GM19372 (cell line): Measurements from ENCODE around the gene KIF18A.
"Not testable (repeated sequence)": the region's sequence is repeated elsewhere in the genome, so short reads cannot be mapped to it uniquely, and the experiment has no call there.

Experiments
- ATAC-seq: cut with Tn5 transposase; IDR thresholded peaks from one replicate; pipeline ENCODE4 v1.9.1; 2021; ENCODE audit warnings: mild to moderate bottlenecking, low read depth, moderate library complexity; ENCODE audit not compliant: unreplicated experiment

KIF18A gene

DNA sequence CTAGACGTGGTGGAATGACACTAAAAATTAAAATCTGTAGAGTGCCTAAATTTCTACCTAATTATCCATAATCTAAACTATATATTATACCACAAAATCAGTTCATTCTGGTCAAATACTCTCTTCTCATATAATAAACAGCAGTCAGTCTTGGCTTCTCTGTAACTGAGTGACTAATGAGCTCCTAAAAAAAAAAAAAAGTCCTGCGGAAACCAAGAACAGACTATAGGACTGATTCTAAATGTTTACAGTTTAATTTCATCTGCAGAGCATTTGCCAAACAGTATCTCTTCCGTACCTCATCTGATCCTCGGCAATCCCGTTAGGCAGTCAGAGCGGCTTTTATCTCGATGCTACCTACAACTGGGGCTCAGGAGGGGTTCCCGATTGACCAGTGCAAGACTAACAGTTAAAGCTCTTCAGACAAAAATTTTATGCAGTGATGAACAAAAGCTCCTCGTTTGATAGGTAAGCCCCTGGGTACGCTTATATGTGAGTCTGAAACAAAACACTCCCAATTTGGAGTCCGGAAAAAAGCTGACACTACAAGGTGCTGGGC is 686 bp downstream of the KIF18A start:
- ATAC-seq: peak; percentile 2

GRCh38 chr11:28106353-28107043 is 1.5 kb downstream of the KIF18A start:
- ATAC-seq: no peak

- no peak for ATAC-seq
These were observed 2.1 kb downstream of the KIF18A start for GRCh38 chr11:28105869-28106268.

- ATAC-seq: no peak
These were observed 3.0 kb downstream of the KIF18A start for GRCh38 chr11:28104984-28105383.

GRCh38 chr11:28104425-28104824 is 3.5 kb downstream of the KIF18A start:
- ATAC-seq: no peak

- not testable (repeated sequence) for ATAC-seq
These were observed 5.7 kb downstream of the KIF18A start for GRCh38 chr11:28102300-28102699.

- no peak for ATAC-seq
These were observed 7.3 kb downstream of the KIF18A start for GRCh38 chr11:28100665-28101064.

- no peak for ATAC-seq
These were observed 8.2 kb downstream of the KIF18A start for GRCh38 chr11:28099715-28100114.

- no peak for ATAC-seq
These were observed 9.7 kb downstream of the KIF18A start for GRCh38 chr11:28098257-28098656.

DNA sequence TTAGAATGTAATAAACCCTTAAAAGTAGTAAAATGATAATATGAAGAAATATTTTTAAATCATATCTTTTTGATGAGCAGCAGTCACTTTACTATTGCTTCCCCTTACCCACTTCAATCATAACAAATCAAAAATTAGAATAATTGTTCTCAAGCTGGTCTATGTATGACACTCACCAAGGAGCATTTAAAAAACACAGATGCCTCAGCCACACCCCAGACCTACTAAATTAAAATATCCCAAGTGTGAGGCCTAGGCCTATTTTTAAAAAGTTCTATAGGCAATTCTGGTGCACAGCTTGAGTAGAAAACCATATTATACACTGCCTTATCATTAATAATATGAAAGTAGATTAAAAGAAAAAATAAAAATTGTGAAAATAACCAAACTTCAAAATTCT is 15.2 kb downstream of the KIF18A start:
- no peak for ATAC-seq

GRCh38 chr11:28090052-28090749 is 17.8 kb downstream of the KIF18A start:
- no peak for ATAC-seq

DNA sequence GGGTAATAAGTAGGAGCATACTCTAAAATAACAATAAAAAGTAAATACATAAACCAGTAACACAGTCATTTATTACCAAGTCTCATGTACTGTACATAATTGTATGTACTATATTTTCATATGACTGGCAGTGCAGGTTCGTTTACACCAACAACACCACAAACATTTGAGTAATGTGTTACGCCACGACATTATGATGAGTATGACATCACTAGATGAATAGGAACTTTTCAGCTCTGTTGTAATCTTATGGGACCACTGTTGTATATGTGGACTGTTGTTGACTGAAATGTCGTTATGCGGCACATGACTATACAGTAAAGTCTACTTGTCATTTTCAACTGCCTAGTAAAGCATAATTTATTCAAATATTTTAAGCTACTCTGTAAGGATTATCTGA is 18.6 kb downstream of the KIF18A start:
- no peak for ATAC-seq

- not testable (repeated sequence) for ATAC-seq
These were observed 20.3 kb downstream of the KIF18A start for GRCh38 chr11:28087693-28088092.

GRCh38 chr11:28087192-28087591 is 20.8 kb downstream of the KIF18A start:
- not testable (repeated sequence) for ATAC-seq

GRCh38 chr11:28086569-28086968 is 21.4 kb downstream of the KIF18A start:
- ATAC-seq: no peak

DNA sequence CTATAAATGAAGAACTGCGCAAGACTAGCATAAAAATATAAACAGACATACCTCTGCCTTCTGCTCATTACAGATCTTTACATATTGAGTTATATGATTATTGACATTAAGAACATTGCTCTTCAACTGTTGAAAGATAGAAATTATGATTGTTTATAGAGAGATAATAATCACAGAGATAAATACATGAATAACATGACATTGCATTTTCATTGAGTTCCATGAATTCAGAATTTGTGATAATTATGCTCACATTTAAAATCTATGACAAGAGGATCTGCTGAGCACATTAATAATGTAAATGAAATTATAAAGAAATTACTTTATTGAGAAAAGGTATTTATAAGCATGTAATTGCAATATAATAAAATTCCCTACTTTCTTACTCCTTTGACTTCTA is 24.8 kb downstream of the KIF18A start:
- ATAC-seq: no peak

DNA sequence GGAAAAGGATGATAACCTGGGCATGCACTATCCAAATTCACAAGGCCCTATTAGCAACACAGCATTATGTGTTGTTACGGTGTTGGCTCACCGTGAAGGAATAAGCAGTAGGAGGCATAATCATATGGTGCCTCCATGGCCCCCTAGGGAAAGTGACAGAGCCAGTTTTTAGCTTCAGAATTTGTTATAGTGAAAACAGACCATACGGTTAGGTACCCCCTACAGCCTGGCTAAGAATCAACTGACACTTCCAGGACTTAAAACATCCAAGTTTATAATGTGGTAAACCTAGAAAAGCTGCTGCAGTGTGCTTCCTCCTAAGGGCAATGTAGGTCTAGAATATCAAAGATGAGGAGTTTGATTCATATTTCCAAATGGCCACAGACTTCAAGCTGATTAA is 30.4 kb downstream of the KIF18A start:
- ATAC-seq: no peak

DNA sequence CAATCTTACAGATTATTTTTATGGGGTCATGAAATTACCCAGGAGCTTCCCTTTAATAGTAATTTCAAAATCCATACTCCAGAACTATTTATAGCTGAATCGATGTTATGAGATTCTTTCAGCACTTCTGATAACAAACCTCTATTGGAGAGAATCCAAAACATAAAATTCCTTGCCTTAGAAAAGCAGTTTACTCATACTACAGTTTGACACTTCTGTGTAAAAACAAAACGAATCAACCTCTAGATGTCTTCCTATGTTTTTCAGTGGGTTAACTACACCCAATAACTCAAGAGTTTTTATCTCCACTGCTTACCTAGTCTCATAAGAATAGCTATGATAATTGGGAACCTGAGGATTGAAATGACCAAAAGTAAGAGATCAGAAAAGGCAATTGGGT is 35.6 kb downstream of the KIF18A start:
- ATAC-seq: no peak

DNA sequence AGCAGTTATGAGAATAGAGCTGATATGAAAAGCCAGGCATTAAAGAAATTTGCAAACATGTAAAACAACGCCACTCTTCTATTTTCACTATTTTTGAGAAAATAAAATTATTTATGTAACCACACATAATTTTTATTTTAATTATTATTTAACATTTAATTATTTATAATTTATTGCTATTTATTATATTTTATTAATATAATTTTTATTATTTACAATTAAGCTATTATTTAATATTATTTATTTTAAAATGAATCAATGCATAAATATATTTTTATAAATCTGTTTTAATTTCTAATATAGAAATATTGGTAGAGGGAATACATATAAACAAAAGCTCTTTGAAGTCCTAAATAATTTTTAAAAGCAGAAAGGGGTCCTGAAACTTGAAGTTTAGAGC is 36.7 kb downstream of the KIF18A start:
- ATAC-seq: no peak

GRCh38 chr11:28058333-28058732 is 49.6 kb downstream of the KIF18A start:
- no peak for ATAC-seq

- no peak for ATAC-seq
These were observed 53.1 kb downstream of the KIF18A start for GRCh38 chr11:28054821-28055220.
